HepG2 (cell line): ENCODE results near the gene AIF1. TPM values are rescaled to one million over a fixed set of nuclear protein-coding genes. Genes with fewer than 3 reads are reported as not detected.

ENCODE experiments used
- ATAC-seq: fragments of 200-7000 bp; cut with Tn5 transposase; 3 replicates; pipeline ENCODE4 v1.9.1; 2020; ENCODE audit warnings: mild to moderate bottlenecking, moderate library complexity
- BruUV-seq: library from RNA; stranded (reverse); fragments of 400-500 nt; replicated peaks from 2 replicates; lab custom pipeline; 2021; lab: Mats Ljungman, UMichigan
- CTCF ChIA-PET: fragments of 300-600 bp; formaldehyde crosslinking; extraction: SDS; loops from one replicate; lab custom pipeline; 2021; ENCODE audit warnings: low total read pairs, inconsistent platforms, low intra/inter-chr PET ratio; lab: Yijun Ruan, JAX
- POLR2A ChIA-PET: fragments of 350-600 bp; sonication (Branson Sonifier 250); formaldehyde crosslinking; loops from one replicate; lab custom pipeline; 2020; ENCODE audit warnings: antibody characterized with exemption, inconsistent platforms; lab: Yijun Ruan, JAX
- DNase-seq: peaks from one replicate; pipeline ENCODE4 v3.0.0-alpha.2; 2015; ENCODE audit warnings: low spot score
- FAIRE-seq: peaks from 3 replicates; lab custom pipeline; 2011; peaks lifted over from hg19 to GRCh38; lab: Jason Lieb, UNC
- H2AFZ ChIP-seq: one replicate; pipeline ENCODE4 v1.6.1; 2011; ENCODE audit warnings: low read length, inconsistent platforms
- H3K27ac ChIP-seq: fragments of 300-600 bp; 3 replicates; pipeline ENCODE4 v1.8.0; 2011; ENCODE audit warnings: mixed run types, mild to moderate bottlenecking, mixed read lengths, low read length, inconsistent platforms; ENCODE audit not compliant: insufficient read depth; ENCODE audit errors: extremely low read length
- H3K27me3 ChIP-seq, 2 experiments: fragments of 200-600 bp in 1 of 2; 2 replicates in 1 of 2; 3 replicates in 1 of 2; pipeline versions ENCODE4 v1.6.0 to v1.8.0; 2011; ENCODE audit warnings: low read length in 2 of 2, mild to moderate bottlenecking in 2 of 2, moderate library complexity in 2 of 2, inconsistent platforms in 1 of 2; ENCODE audit not compliant: insufficient read depth in 2 of 2, control insufficient read depth in 1 of 2
- H3K36me3 ChIP-seq, 2 experiments: fragments of 200-600 bp in 1 of 2; replicated peaks in 1 of 2; 2 replicates in 1 of 2; 3 replicates in 1 of 2; pipeline versions ENCODE4 v1.5.1 to v1.8.0; 2011; ENCODE audit warnings: low read length in 2 of 2, inconsistent platforms in 1 of 2; ENCODE audit not compliant: insufficient read depth in 2 of 2, control insufficient read depth in 1 of 2
- H3K4me1 ChIP-seq: 2 replicates; pipeline ENCODE4 v1.5.1; 2012; ENCODE audit warnings: low read length, inconsistent platforms; ENCODE audit not compliant: insufficient read depth
- H3K4me2 ChIP-seq: 2 replicates; pipeline ENCODE4 v1.6.0; 2011; ENCODE audit warnings: low read depth, low read length, inconsistent platforms
- H3K4me3 ChIP-seq, 3 experiments: fragments of 200-600 bp in 1 of 3; sonication (generic), shearing (Covaris generic) in 1 of 3; replicated peaks in 1 of 3; 2 replicates each; pipeline ENCODE4 v1.5.1; 2011 to 2016; ENCODE audit warnings: low read length in 3 of 3, inconsistent platforms in 2 of 3, low read depth in 2 of 3, mild to moderate bottlenecking in 2 of 3, control low read depth in 1 of 3, mixed read lengths in 1 of 3; ENCODE audit not compliant: insufficient read depth in 1 of 3
- H3K79me2 ChIP-seq: one replicate; pipeline ENCODE4 v1.6.1; 2011; ENCODE audit warnings: low read length, inconsistent platforms; ENCODE audit not compliant: insufficient read depth
- H3K9ac ChIP-seq: 2 replicates; pipeline ENCODE4 v1.6.0; 2011; ENCODE audit warnings: mild to moderate bottlenecking, low read depth, low read length, inconsistent platforms; ENCODE audit not compliant: insufficient read depth
- H3K9me3 ChIP-seq: 2 replicates; pipeline ENCODE4 v1.5.1; 2012; ENCODE audit warnings: mild to moderate bottlenecking, low read length
- H4K20me1 ChIP-seq: 2 replicates; pipeline ENCODE4 v1.6.0; 2011; ENCODE audit warnings: inconsistent platforms, mild to moderate bottlenecking, low read length, moderate library complexity; ENCODE audit not compliant: insufficient read depth
- ATF7-NPFF ChIP-seq: sonication (generic); formaldehyde crosslinking; IDR thresholded peaks from 2 replicates; pipeline ENCODE4 v1.8.1; 2023; ENCODE audit warnings: mild to moderate bottlenecking, low read depth, missing genetic modification reagents, moderate library complexity
- DMAP1 ChIP-seq: IDR thresholded peaks from 2 replicates; pipeline ENCODE4 v1.6.1; 2016
- ETV6 ChIP-seq: sonication (generic); formaldehyde crosslinking; conservative IDR thresholded peaks from 2 replicates; pipeline ENCODE4 v1.4.0; 2020; ENCODE audit warnings: missing genetic modification reagents
- MED1 ChIP-seq: sonication (generic); formaldehyde crosslinking; IDR thresholded peaks from 2 replicates; pipeline ENCODE4 v1.4.0; 2020; ENCODE audit warnings: missing genetic modification reagents
- NRL ChIP-seq: sonication (generic); formaldehyde crosslinking; IDR thresholded peaks from 2 replicates; pipeline ENCODE4 v1.5.0; 2020; ENCODE audit warnings: missing genetic modification reagents, mild to moderate bottlenecking, moderate library complexity, borderline replicate concordance
- YEATS2 ChIP-seq: sonication (generic); formaldehyde crosslinking; IDR thresholded peaks from 2 replicates; pipeline ENCODE4 v1.4.0; 2020; ENCODE audit warnings: missing genetic modification reagents, borderline replicate concordance
- ZFP36L1 ChIP-seq: sonication (generic); formaldehyde crosslinking; IDR thresholded peaks from 2 replicates; pipeline ENCODE4 v1.8.0; 2022; ENCODE audit warnings: mild to moderate bottlenecking, missing genetic modification reagents, moderate library complexity
- ZNF225 ChIP-seq: sonication (generic); formaldehyde crosslinking; IDR thresholded peaks from 2 replicates; pipeline ENCODE4 v1.4.0; 2020; ENCODE audit warnings: mild to moderate bottlenecking, missing genetic modification reagents
- ZNF230 ChIP-seq: sonication (generic); formaldehyde crosslinking; IDR thresholded peaks from 2 replicates; pipeline ENCODE4 v1.4.0; 2020; ENCODE audit warnings: mild to moderate bottlenecking, missing genetic modification reagents
- ZNF343 ChIP-seq: sonication (generic); formaldehyde crosslinking; IDR thresholded peaks from 2 replicates; pipeline ENCODE4 v1.4.0; 2020; ENCODE audit warnings: mild to moderate bottlenecking, missing genetic modification reagents
- ZSCAN30 ChIP-seq: sonication (generic); formaldehyde crosslinking; IDR thresholded peaks from 2 replicates; pipeline ENCODE4 v1.5.0; 2020; ENCODE audit warnings: mild to moderate bottlenecking, missing genetic modification reagents
- WGBS: methylation state at CpG from one replicate; pipeline ENCODE4 v1.1.6; 2017; ENCODE audit warnings: low lambda C conversion rate; 5-methylcytosine and 5-hydroxymethylcytosine counted together
- in situ Hi-C: cut with HindIII; loops from 2 replicates; pipeline ENCODE4 v1.10.0; 2017; ENCODE audit warnings: low pct_unique_long_range_greater_than_20kb; ENCODE audit not compliant: extremely low pct_ligation_motif_present
- intact Hi-C: fragments of 100-400 bp; cut with micrococcal nuclease; formaldehyde crosslinking; loops from one replicate; pipeline ENCODE4 v1.10.0; 2022; ENCODE audit not compliant: unreplicated experiment
- polyA plus RNA-seq, 8 experiments: library from polyadenylated mRNA; depleted of rRNA in 3 of 8; stranded (reverse) in 7 of 8; unstranded in 1 of 8; fragments of >200 nt; fragmentation: Illumina TruSeq in 4 of 8; extraction: Trizol in 4 of 8; gene quantifications; 2 replicates each; pipeline versions ENCODE4 v1.2.1 to v1.2.3, GENCODE V29; 2011 to 2016; ENCODE audit warnings: low read depth in 4 of 8, missing spikeins in 1 of 8, mixed read lengths in 1 of 8; ENCODE audit not compliant: insufficient read depth in 1 of 8
- total RNA-seq, 5 experiments: library from RNA; depleted of rRNA; stranded (reverse); fragments of >200 nt; fragmentation: Illumina TruSeq; extraction: Trizol; gene quantifications; 2 replicates each; pipeline ENCODE4 v1.2.3, GENCODE V29; 2016; ENCODE audit warnings: low read depth in 1 of 5
- TF ChIP-seq, protein P1 (sequence below): IDR thresholded peaks from 2 replicates; pipeline ENCODE4 v1.6.1; 2016; ENCODE audit warnings: low read depth
- TF ChIP-seq, protein P2 (sequence below): sonication (generic); formaldehyde crosslinking; IDR thresholded peaks from 2 replicates; pipeline ENCODE4 v1.5.0; 2020; ENCODE audit warnings: missing genetic modification reagents
- TF ChIP-seq, protein P3 (sequence below): sonication (generic); formaldehyde crosslinking; IDR thresholded peaks from 2 replicates; pipeline ENCODE4 v1.9.0; 2022; ENCODE audit warnings: low read depth, missing genetic modification reagents
- TF ChIP-seq, protein P4 (sequence below): sonication (generic); formaldehyde crosslinking; IDR thresholded peaks from 2 replicates; pipeline ENCODE4 v1.8.1; 2022; ENCODE audit warnings: mild to moderate bottlenecking, missing genetic modification reagents

Gene AIF1
- total and polyA plus RNA-seq, 2 of the 13 experiments (the other 11 are each of a cell fraction or from before 2014, with no cell fraction given): 1.5 TPM; not detected in 1

DNA sequence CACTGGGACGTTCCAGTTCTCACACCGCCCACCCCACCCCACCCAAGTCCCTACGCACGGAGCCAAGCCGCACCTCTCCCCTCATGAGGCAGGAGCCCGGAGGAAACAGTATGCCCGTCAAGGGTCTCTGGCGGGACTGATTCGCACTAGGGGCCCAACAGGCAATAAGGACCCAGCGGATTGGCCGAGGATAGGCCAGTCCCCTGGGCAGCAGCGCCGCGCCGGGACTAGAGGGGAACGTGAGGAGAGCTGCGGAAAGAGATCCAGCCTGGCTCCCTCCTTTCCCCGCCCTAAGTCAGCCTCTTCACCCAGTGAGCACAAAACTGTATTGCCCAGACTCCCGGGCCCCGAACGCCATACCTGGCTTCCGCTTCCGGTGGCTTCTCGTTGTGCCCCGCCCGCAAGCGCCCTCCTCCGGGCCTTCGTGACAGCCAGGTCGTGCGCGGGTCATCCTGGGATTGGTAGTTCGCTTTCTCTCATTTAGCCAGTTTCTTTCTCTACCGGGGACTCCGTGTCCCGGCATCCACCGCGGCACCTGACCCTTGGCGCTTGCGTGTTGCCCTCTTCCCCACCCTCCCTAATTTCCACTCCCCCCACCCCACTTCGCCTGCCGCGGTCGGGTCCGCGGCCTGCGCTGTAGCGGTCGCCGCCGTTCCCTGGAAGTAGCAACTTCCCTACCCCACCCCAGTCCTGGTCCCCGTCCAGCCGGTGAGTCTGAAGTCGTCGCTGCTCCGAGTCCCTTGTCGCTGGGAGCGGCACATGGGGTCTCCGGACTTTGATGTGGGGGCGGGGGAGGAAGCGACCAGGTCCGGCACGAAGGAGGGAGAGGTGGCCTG, 50.7 kb downstream of the AIF1 start, which contains the start of gene CSNK2B (continued):
- TF ChIP-seq, protein P1, sequence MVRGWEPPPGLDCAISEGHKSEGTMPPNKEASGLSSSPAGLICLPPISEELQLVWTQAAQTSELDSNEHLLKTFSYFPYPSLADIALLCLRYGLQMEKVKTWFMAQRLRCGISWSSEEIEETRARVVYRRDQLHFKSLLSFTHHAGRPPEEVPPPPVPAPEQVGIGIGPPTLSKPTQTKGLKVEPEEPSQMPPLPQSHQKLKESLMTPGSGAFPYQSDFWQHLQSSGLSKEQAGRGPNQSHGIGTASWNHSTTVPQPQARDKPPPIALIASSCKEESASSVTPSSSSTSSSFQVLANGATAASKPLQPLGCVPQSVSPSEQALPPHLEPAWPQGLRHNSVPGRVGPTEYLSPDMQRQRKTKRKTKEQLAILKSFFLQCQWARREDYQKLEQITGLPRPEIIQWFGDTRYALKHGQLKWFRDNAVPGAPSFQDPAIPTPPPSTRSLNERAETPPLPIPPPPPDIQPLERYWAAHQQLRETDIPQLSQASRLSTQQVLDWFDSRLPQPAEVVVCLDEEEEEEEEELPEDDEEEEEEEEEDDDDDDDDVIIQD (CRISPR knock-in tag): no peak; the same call in 1 of the 2 replicates

DNA sequence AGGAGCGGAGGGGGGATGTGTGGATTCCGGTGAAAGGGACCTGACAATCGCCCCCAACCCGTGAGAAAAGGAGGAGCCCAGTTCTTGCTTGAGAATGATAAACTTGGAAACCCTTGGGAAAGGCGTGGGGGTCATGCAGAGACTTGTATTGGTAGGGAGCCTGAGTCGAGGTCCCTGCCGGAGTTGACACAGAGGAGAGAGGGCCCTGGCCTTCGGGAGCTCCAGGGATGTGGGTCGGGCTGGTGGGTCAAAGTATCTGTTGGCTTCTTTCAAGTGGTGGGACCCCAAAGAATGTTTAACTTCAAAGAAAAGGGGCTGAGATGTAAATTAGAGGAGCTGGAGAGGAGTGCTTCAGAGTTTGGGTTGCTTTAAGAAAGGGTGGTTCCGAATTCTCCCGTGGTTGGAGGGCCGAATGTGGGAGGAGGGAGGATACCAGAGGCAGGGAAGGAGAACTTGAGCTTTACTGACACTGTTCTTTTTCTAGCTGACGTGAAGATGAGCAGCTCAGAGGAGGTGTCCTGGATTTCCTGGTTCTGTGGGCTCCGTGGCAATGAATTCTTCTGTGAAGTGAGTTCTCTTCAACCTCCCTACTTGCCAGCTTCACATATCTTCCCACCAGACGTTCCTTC, 51.4 kb downstream of the AIF1 start:
- BruUV-seq: no TSS peak
- ChIA-PET POLR2A (interaction anchor here (1.0 to 7.0 kb wide), 9 partner anchors 13 to 279 kb away, joined by 3 to 438 read pairs (median 6); partner anchors contain the start of genes ABHD16A, APOM, BAG6 and CFB), CTCF (no interaction called here)
- Histone ChIP-seq H3K9ac (peak overlapping the region; percentile 96), H3K4me1 (peaks cover 64% of the 10 kb centered on the region), H3K4me2 (peak overlapping the region; percentile 93), H3K4me3 (peak overlapping the region; percentile 93 to 98 (median 94)), H3K9me3 (no peaks in the 10 kb centered on the region), H2AFZ (no peak overlapping the region), H3K27me3 (no peaks in the 10 kb centered on the region; a peak in 1 of 5 replicates), H3K79me2 (peaks cover 58% of the 10 kb centered on the region), H3K27ac (peak overlapping the region; percentile 99), H3K36me3 (peaks cover 29 to 55% of the 10 kb centered on the region in 2 experiments), H4K20me1 (no peaks in the 10 kb centered on the region)
- in situ Hi-C loops (no loop called here), intact Hi-C loops (loop anchor here (5.0 kb wide), 2 partner anchors 44 to 166 kb away; partner anchors contain the start of gene PRRC2A)
- DNase-seq: no peak
- ATAC-seq: no peak
- 1% methylated on average over 15 of the region's 15 CpGs for WGBS
- no peak for FAIRE-seq
- TF ChIP-seq ZNF343 (CRISPR knock-in tag) (no peak), ATF7-NPFF (CRISPR knock-in tag) (0 out of 2 replicates have a peak, but pooled peaks have one; percentile 2), ZNF230 (CRISPR knock-in tag) (0 out of 2 replicates have a peak, but pooled peaks have one; percentile 18), ZSCAN30 (CRISPR knock-in tag) (peak; percentile 69; the same call in 1 of the 2 replicates), YEATS2 (CRISPR knock-in tag) (no peak), MED1 (CRISPR knock-in tag) (0 out of 2 replicates have a peak, but pooled peaks have one; percentile 9), DMAP1 (CRISPR knock-in tag) (no peak), NRL (no peak), ZNF225 (0 out of 2 replicates have a peak, but pooled peaks have one; percentile 83), ZFP36L1 (CRISPR knock-in tag) (no peak), ETV6 (CRISPR knock-in tag) (no peak)
- TF ChIP-seq, protein P2, sequence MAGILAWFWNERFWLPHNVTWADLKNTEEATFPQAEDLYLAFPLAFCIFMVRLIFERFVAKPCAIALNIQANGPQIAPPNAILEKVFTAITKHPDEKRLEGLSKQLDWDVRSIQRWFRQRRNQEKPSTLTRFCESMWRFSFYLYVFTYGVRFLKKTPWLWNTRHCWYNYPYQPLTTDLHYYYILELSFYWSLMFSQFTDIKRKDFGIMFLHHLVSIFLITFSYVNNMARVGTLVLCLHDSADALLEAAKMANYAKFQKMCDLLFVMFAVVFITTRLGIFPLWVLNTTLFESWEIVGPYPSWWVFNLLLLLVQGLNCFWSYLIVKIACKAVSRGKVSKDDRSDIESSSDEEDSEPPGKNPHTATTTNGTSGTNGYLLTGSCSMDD: no peak
- TF ChIP-seq, protein P3, sequence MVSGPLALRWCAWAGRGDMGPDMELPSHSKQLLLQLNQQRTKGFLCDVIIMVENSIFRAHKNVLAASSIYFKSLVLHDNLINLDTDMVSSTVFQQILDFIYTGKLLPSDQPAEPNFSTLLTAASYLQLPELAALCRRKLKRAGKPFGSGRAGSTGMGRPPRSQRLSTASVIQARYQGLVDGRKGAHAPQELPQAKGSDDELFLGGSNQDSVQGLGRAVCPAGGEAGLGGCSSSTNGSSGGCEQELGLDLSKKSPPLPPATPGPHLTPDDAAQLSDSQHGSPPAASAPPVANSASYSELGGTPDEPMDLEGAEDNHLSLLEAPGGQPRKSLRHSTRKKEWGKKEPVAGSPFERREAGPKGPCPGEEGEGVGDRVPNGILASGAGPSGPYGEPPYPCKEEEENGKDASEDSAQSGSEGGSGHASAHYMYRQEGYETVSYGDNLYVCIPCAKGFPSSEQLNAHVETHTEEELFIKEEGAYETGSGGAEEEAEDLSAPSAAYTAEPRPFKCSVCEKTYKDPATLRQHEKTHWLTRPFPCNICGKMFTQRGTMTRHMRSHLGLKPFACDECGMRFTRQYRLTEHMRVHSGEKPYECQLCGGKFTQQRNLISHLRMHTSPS (CRISPR knock-in tag): no peak
- TF ChIP-seq, protein P4, sequence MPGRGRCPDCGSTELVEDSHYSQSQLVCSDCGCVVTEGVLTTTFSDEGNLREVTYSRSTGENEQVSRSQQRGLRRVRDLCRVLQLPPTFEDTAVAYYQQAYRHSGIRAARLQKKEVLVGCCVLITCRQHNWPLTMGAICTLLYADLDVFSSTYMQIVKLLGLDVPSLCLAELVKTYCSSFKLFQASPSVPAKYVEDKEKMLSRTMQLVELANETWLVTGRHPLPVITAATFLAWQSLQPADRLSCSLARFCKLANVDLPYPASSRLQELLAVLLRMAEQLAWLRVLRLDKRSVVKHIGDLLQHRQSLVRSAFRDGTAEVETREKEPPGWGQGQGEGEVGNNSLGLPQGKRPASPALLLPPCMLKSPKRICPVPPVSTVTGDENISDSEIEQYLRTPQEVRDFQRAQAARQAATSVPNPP: no peak
